WERI-Rb-1 (cell line): ENCODE results near the gene EP300.
"Not testable (repeated sequence)": the region's sequence is repeated elsewhere in the genome, so short reads cannot be mapped to it uniquely, and the experiment has no call there.

ENCODE experiments used
- DNase-seq: peaks from one replicate; pipeline ENCODE4 v3.0.0-alpha.2; 2020
- H3K27ac ChIP-seq: fragments of 250-450 bp; sonication (Bioruptor Pico); 2 replicates; pipeline ENCODE4 v1.5.1; 2020; ENCODE audit warnings: mild to moderate bottlenecking, moderate library complexity
- H3K27me3 ChIP-seq: fragments of 250-450 bp; sonication (Bioruptor Pico); 2 replicates; pipeline ENCODE4 v1.5.1; 2021; ENCODE audit warnings: mild to moderate bottlenecking, low read depth, moderate library complexity; ENCODE audit not compliant: insufficient read depth, severe bottlenecking
- H3K36me3 ChIP-seq: fragments of 250-450 bp; sonication (Bioruptor Pico); 2 replicates; pipeline ENCODE4 v1.5.1; 2020; ENCODE audit warnings: mild to moderate bottlenecking, moderate library complexity
- H3K4me3 ChIP-seq: 2 replicates; pipeline ENCODE4 v1.5.1; 2011; ENCODE audit warnings: low read depth, mild to moderate bottlenecking, control low read depth, low read length
- H3K9me3 ChIP-seq: fragments of 250-450 bp; sonication (Bioruptor Pico); 2 replicates; pipeline ENCODE4 v1.5.1; 2021; ENCODE audit warnings: mild to moderate bottlenecking, moderate library complexity; ENCODE audit not compliant: severe bottlenecking
- CTCF ChIP-seq: IDR thresholded peaks from 2 replicates; pipeline ENCODE4 v1.5.1; 2011; ENCODE audit warnings: low read depth, mild to moderate bottlenecking, control low read depth, inconsistent platforms, low read length

Gene EP300

GRCh38 chr22:41177622-41178424 is 85.4 kb downstream of the EP300 start:
- Histone ChIP-seq H3K27me3 (no peaks in the 10 kb centered on the region), H3K36me3 (peaks cover 62% of the 10 kb centered on the region), H3K9me3 (no peaks in the 10 kb centered on the region), H3K4me3 (no peak overlapping the region), H3K27ac (no peak overlapping the region)
- no peak for TF ChIP-seq CTCF
- no peak for DNase-seq

GRCh38 chr22:41178425-41178975 is 86.1 kb downstream of the EP300 start:
- Histone ChIP-seq H3K9me3 (no peaks in the 10 kb centered on the region), H3K4me3 (no peak overlapping the region), H3K27me3 (no peaks in the 10 kb centered on the region), H3K36me3 (peaks cover 55% of the 10 kb centered on the region), H3K27ac (no peak overlapping the region)
- TF ChIP-seq CTCF, result no peak
- DNase-seq, result no peak

- H3K4me3 ChIP-seq, H3K27me3 ChIP-seq, H3K27ac ChIP-seq, DNase-seq, H3K9me3 ChIP-seq: not testable (repeated sequence)
- H3K36me3 ChIP-seq, result peaks cover 38% of the 10 kb centered on the region
Measured at GRCh38 chr22:41180362-41180761, 88.0 kb downstream of the EP300 start.

- no peak for TF ChIP-seq CTCF
- H3K27ac ChIP-seq, result no peak overlapping the region
- no peak for DNase-seq
- H3K4me3 ChIP-seq, result no peak overlapping the region
- H3K36me3 ChIP-seq, result peaks cover 32% of the 10 kb centered on the region
- H3K9me3 ChIP-seq, result no peaks in the 10 kb centered on the region
- H3K27me3 ChIP-seq, result no peaks in the 10 kb centered on the region
Measured at GRCh38 chr22:41180926-41181325, 88.5 kb downstream of the EP300 start.

- DNase-seq, result no peak
- H3K27ac ChIP-seq, result no peak overlapping the region
- H3K36me3 ChIP-seq, result peaks cover 25% of the 10 kb centered on the region
- H3K27me3 ChIP-seq, result no peaks in the 10 kb centered on the region
- H3K4me3 ChIP-seq, result no peak overlapping the region
- TF ChIP-seq CTCF, result no peak
- no peaks in the 10 kb centered on the region for H3K9me3 ChIP-seq
Measured at GRCh38 chr22:41181349-41182241, 89.2 kb downstream of the EP300 start.

- Histone ChIP-seq H3K4me3 (no peak overlapping the region), H3K9me3 (no peaks in the 10 kb centered on the region), H3K36me3 (no peaks in the 10 kb centered on the region; the same call in 1 of the 2 replicates), H3K27me3 (no peaks in the 10 kb centered on the region), H3K27ac (no peak overlapping the region)
- TF ChIP-seq CTCF, result no peak
- DNase-seq, result no peak
Measured at GRCh38 chr22:41184679-41185078, 92.3 kb downstream of the EP300 start.
